ENCODE measurements around the gene VASH1.

DNA sequence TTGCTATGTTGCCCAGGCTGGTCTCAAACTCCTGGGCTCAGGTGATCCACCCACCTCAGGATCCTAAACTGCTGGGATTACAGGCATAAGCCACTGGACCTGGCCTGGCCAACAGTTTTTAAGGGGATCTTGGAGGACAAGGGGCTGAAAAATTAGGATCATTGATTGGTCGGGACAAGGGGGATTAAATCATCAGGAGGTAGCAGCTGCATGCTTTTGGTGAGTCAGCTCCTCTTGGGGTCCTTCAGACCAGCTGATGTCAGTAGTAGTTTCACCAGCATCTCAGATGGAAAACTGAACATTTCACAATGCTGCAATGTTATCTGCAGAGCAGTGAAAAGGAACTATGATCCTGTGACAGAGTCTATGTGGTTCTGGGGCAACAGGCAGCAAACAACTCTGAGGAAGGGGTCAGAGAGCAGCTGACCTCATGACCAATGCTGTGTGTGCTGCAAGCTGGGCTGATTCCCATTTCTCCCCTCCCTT lies 71.3 kb downstream of the VASH1 start:
- no peak for TF ChIP-seq EP300 (IDR thresholded peaks at IDR 0.05)
- TF ChIP-seq CTCF (IDR thresholded peaks at IDR 0.05): no peak
- no peak for TF ChIP-seq RAD21 (conservative IDR thresholded peaks at IDR 0.05 in 1 of 2, IDR thresholded peaks at IDR 0.05 in 1 of 2)
